Hematopoietic multipotent progenitor cell treated with erythropoietin and hydrocortisone succinate and interleukin-3 and kit ligand, for 6 days (in vitro differentiated cells): ENCODE data around the gene MSL2.
"Not testable (repeated sequence)": the region's sequence is repeated elsewhere in the genome, so short reads cannot be mapped to it uniquely, and the experiment has no call there.

ENCODE experiments used
- DNase-seq: peaks from one replicate; pipeline ENCODE4 v3.0.0-alpha.2; 2015

MSL2 gene

GRCh38 chr3:136141291-136141785 lies 54.8 kb downstream of the MSL2 start:
- no peak for DNase-seq

GRCh38 chr3:136136454-136136853 lies 59.7 kb downstream of the MSL2 start:
- peak; percentile 30 for DNase-seq

DNA sequence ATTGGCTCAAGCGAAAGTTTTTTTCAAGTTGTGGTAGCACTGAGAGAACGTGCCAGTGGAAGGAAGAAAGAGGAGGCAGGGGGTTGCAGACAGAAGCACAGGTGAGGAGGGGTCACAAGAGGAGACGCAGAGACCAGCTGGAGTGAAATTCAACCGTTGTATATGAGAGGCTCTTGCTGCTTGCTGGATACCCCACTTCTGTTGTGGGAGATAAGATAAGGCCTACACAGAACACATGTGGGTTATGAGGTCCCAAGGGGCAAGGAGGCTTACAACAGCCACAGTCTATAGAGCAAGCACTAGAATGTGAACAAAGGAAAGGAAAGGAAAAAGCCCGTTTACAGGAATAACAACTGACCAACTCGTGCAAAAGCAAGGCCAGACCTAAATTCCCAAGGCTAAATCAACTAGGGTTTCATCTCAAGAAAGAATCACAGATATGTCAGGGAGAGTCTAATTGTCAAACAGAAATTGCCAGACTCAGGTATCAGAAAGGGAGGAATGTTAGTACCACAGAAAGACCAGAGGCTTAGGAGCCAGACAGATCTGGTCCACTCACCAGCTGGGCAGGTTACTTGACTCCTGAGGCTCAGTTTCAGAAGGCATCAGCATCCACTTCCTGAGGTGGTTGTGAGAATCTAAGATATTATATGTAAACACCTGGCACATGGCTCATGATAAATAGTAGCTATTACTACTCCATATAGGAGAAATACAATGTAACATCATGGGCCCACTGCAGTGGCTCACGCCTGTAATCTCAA lies 60.9 kb downstream of the MSL2 start:
- peak; percentile 95 for DNase-seq

DNA sequence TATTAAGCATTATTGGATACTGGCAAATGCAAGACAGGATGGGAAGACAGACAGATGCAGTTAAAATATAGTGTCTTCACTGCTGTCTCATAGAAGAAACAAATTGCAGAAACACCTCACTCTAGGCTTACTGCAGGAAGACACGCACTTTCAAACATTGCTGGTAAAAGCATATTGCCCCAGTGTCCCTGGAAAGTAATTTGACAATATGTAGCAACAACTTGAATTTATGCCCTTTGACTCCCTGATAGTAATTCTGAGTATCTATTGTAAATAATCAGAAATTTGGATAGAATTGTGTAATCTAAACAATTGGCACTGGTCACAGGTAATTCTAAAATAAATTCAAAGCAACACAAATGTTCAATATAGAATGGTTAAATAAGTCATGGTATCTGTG lies 62.0 kb downstream of the MSL2 start:
- DNase-seq = no peak

- DNase-seq = not testable (repeated sequence)
Measured at GRCh38 chr3:136131647-136132046, 64.5 kb downstream of the MSL2 start.

- DNase-seq = no peak
Measured at GRCh38 chr3:136122006-136122405, 74.1 kb downstream of the MSL2 start.

- DNase-seq = no peak
Measured at GRCh38 chr3:136120373-136121348, 75.5 kb downstream of the MSL2 start.

GRCh38 chr3:136119783-136120182 lies 76.4 kb downstream of the MSL2 start:
- not testable (repeated sequence) for DNase-seq

DNA sequence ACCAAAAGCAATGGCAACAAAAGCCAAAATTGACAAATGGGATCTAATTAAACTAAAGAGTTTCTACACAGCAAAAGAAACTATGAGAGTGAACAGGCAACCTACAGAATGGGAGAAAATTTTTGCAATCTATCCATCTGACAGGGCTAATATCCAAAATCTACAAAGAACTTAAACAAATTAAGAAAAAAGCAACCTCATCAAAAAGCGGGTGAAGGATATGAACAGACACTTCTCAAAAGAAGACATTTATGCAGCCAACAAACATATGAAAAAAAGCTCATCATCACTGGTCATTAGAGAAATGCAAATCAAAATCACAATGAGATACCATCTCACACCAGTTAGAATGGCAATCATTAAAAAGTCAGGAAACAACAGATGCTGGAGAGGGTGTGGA lies 76.8 kb downstream of the MSL2 start:
- not testable (repeated sequence) for DNase-seq

DNA sequence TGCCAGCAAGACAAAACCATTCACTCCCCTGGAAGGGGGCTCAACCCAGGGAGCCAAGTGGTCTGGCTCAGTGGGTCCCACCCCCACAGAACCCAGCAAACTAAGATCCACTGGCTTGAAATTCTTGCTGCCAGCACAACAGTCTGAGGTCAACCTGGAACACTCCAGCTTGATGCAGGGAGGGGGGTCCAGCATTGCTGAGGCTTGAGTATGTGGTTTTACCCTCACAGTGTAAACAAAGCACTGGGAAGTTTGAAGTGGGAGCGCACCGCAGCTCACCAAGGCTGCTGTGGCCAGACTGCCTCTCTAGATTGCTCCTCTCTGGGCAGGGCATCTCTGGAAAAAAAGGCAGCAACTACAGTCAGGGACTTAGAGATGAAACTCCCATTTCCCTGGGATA lies 81.7 kb downstream of the MSL2 start:
- no peak for DNase-seq

DNA sequence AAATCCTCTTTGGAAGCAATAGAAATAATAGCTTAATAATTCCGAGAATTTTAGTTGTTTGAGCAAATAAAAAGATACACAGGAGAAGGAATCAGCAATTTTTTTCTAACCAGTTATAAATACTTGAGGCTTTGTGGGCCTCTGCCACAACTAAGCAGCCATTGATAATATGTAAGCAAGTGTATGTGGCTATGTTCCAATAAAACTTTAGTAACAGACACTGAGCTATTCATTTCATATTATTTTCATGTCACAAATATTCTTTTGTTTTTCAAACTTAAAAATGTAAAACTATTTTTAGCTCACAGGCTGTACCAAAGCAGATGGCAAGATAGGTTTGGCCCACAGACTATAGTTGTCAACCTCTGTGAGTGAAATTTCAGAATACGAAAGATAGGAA lies 85.7 kb downstream of the MSL2 start:
- no peak for DNase-seq

- DNase-seq = no peak
Measured at GRCh38 chr3:136109499-136109898, 86.6 kb downstream of the MSL2 start.

DNA sequence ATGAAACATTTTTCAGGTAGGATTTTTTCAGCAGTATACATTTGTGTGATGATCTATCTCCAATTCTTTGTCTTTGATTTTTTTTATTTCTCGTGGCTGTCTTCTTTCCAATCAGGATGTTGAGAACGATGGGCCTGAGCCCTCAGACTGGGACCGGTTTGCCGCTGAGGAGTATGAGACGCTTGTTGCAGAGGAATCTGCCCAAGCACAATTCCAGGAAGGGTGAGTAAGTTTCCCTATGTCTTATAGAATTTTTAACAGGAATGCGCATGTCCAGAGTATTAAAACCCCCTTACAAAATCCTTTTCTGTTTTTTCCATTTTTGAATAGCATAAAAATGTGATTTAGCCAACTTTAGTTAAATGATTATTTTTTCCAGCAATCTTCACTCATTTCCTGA lies 90.0 kb downstream of the MSL2 start:
- DNase-seq = no peak

GRCh38 chr3:136105044-136105443 lies 91.1 kb downstream of the MSL2 start:
- DNase-seq = peak; percentile 10
